ENCODE results near the gene PTPN14.

DNA sequence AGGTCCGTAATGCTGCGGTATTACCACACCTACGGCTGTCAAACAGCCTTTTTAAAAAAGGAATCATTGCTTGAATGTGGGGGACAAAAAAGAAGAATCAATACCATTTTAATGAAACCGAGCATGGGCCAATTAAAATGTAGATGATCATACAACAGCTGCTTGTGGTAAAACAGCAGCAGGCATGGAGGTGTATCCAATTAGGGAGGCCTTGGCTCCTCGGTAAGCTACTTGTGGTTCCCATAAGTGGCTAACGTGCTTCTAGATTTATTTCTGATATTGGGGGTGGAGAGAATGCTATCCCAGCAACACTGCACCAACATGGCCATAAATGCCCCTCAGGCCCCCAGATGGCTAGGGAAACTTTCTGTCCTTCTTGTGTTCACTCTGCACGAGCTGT lies 1.8 kb downstream of the PTPN14 start:
- TF ChIP-seq, protein P1, sequence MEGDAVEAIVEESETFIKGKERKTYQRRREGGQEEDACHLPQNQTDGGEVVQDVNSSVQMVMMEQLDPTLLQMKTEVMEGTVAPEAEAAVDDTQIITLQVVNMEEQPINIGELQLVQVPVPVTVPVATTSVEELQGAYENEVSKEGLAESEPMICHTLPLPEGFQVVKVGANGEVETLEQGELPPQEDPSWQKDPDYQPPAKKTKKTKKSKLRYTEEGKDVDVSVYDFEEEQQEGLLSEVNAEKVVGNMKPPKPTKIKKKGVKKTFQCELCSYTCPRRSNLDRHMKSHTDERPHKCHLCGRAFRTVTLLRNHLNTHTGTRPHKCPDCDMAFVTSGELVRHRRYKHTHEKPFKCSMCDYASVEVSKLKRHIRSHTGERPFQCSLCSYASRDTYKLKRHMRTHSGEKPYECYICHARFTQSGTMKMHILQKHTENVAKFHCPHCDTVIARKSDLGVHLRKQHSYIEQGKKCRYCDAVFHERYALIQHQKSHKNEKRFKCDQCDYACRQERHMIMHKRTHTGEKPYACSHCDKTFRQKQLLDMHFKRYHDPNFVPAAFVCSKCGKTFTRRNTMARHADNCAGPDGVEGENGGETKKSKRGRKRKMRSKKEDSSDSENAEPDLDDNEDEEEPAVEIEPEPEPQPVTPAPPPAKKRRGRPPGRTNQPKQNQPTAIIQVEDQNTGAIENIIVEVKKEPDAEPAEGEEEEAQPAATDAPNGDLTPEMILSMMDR (IDR thresholded peaks at IDR 0.05; ENCODE audit: low read depth, low read length): no peak
- no peak for TF ChIP-seq POLR2A (IDR thresholded peaks at IDR 0.05; ENCODE audit: extremely low read depth, insufficient read length)
- no peak for TF ChIP-seq MYC (IDR thresholded peaks at IDR 0.05; ENCODE audit: low read depth, low read length)
- TF ChIP-seq, protein P2, sequence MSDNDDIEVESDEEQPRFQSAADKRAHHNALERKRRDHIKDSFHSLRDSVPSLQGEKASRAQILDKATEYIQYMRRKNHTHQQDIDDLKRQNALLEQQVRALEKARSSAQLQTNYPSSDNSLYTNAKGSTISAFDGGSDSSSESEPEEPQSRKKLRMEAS (IDR thresholded peaks at IDR 0.05; ENCODE audit: low read depth, low read length): no peak

Data from NB4 (cell line).